GM19467 (cell line): ENCODE results near the gene NEDD9.

Experiments used
- ATAC-seq: cut with Tn5 transposase; IDR thresholded peaks from one replicate; pipeline ENCODE4 v1.9.1; 2021; ENCODE audit warnings: mild to moderate bottlenecking, moderate library complexity; ENCODE audit not compliant: unreplicated experiment

NEDD9 gene

GRCh38 chr6:11219400-11219834 is 13.1 kb downstream of the NEDD9 start:
- no peak for ATAC-seq

GRCh38 chr6:11218538-11219399 is 13.7 kb downstream of the NEDD9 start:
- no peak for ATAC-seq

GRCh38 chr6:11218102-11218442 is 14.4 kb downstream of the NEDD9 start:
- ATAC-seq, result no peak

- ATAC-seq, result no peak
Observed at GRCh38 chr6:11217360-11218101, 14.9 kb downstream of the NEDD9 start.

- ATAC-seq, result no peak
Observed at GRCh38 chr6:11215773-11216172, 16.7 kb downstream of the NEDD9 start.

GRCh38 chr6:11214901-11215300 is 17.6 kb downstream of the NEDD9 start:
- ATAC-seq, result no peak

- no peak for ATAC-seq
Observed at GRCh38 chr6:11214084-11214833, 18.2 kb downstream of the NEDD9 start.

GRCh38 chr6:11213422-11214021 is 18.9 kb downstream of the NEDD9 start:
- ATAC-seq, result no peak

- ATAC-seq, result no peak
Observed at GRCh38 chr6:11212664-11213063, 19.8 kb downstream of the NEDD9 start.

GRCh38 chr6:11211254-11211653 is 21.2 kb downstream of the NEDD9 start:
- ATAC-seq, result no peak

- no peak for ATAC-seq
Observed at GRCh38 chr6:11210386-11211138, 21.9 kb downstream of the NEDD9 start.

GRCh38 chr6:11209906-11210305 is 22.6 kb downstream of the NEDD9 start:
- no peak for ATAC-seq

GRCh38 chr6:11209369-11209768 is 23.1 kb downstream of the NEDD9 start:
- no peak for ATAC-seq

- ATAC-seq, result no peak
Observed at GRCh38 chr6:11208854-11209253, 23.6 kb downstream of the NEDD9 start.

GRCh38 chr6:11208267-11208666 is 24.2 kb downstream of the NEDD9 start:
- no peak for ATAC-seq

- no peak for ATAC-seq
Observed at GRCh38 chr6:11207199-11207968, 25.1 kb downstream of the NEDD9 start.

GRCh38 chr6:11206576-11206975 is 25.9 kb downstream of the NEDD9 start:
- ATAC-seq, result no peak

GRCh38 chr6:11204794-11205366 is 27.6 kb downstream of the NEDD9 start:
- no peak for ATAC-seq

- ATAC-seq, result no peak
Observed at GRCh38 chr6:11204005-11204399, 28.5 kb downstream of the NEDD9 start.
